ENCODE results near the gene GTF2F2.
"Not testable (repeated sequence)": the region's sequence is repeated elsewhere in the genome, so short reads cannot be mapped to it uniquely, and the experiment has no call there.

The GTF2F2 gene

DNA sequence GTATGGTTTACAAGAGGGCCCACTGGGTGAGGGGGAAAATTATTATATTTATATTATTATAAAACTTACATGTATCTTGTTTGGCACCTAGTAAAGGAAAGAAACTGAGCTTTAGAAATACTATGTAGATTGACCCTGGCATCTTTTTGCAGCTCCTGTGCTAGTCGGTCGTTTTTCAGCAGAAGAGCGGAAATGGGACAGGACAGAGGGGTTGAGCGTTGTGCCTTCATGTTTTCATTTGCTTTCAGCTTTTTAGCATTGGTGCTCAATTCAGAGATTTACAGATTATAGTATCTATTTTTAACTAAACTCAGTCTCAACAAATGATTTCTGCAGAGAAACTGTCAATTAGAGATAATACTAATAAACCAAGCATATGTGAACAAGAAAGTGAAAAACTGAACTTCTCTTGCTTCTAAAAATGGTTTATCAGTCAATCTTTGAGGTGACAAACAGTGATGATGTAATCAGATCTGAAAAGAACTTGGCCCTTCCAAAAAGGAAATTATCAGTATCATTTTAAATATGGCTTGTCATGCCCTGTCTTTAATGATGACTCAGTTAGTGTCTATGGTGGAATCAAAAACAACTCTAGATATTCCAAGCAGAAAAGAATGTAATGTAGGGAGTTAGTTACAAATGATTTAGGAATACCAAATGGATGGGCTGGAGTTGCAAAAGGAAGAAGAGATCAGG lies 137.5 kb downstream of the GTF2F2 start:
- peak; percentile 72 to 77 for ATAC-seq

DNA sequence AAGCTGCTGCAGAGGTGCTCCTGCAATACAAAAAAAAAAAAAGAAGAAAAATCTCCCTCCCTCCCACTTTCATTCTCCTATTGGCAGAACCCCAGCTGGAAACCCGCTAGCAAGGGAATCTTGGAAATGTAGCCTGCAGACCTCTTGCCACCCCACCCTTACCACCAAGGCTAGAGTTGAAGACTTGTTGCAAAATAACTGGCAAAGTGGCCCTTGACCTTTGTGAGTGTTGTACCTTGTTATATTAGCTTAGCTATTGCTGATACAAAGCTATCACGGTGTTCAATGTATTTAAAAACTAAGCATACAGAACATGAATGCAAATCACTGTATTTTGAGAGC lies 138.0 kb downstream of the GTF2F2 start:
- ATAC-seq = no peak

DNA sequence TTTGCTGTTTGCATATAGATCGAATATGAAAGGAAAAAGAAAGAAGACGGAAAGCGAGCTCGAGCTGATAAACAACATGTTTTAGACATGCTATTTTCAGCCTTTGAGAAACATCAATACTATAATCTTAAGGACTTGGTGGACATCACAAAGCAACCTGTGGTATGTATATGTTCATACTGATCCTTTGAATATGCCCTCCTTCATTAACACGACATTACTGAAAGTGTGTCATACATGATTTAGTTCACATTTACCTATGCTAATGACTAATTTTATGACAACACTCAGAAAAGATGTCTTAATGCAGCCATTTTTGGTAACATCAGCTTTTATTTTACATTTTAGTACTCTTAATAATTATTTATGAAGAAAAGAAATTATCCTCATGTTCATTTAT lies 146.9 kb downstream of the GTF2F2 start:
- peak; percentile 56 to 62 for ATAC-seq

DNA sequence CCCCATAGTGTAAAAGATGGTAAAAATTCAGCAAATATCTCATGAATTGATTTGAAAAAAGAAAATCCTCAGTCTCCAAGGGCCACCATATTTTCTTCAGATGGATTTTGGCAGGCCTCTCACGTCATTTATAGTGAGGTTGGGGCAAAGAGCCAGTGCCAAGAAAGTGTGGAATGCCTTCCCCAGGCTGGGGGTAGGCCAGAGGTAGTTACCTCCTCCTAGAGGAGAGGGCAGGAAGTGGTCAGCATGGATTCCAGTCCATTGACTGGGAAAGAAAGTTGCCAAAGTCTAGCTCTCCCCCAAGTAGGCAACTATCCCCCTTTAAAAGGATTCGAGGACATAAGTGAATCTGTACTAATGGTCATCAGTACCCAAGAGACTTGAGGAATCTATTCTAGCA lies 148.9 kb downstream of the GTF2F2 start:
- no peak for ATAC-seq

DNA sequence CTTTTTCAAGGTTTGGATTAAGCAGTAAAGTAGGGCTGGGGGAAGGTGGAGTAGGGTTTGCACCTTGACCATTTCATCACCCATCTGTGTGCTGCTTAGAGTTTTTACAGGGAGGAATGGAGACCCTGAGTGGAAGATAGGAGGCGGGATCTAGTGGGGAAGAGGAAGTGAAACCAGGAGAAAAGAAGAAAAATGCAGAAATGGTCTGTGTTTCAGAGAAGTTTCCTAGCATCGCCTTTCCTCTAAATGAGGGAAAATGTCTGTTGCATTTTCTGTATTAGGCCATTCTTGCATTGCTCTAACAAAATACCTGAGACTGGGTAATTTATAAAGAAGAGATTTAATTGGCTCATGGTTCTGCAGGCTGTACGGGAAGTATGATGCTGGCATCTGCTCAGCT lies 156.6 kb downstream of the GTF2F2 start:
- no peak for ATAC-seq

DNA sequence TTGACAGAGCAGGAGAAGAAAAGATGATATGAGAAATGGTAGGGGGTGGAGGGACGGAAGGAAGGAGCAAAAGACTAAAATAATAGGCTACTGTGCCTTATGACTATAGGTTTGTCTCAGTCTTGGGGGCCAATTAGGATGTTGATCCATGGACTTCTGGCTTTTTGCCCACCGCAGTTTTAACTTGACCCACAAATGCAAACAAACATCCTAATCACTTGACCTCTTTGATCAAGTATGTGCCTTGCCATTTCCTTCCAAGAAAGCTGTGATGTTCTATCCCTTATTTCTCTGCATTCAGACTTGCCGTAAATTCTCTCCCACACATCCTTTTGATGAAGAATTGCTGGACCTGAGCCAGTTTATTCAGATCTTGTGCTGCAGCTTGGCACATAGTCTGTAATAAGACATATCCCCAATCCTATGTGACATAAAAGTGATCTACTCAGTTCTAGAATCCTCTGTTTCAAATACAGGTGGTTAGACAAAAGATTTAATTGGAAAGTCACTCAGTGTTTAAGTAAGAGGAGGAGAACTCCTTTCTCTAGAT lies 157.9 kb downstream of the GTF2F2 start:
- no peak for ATAC-seq

DNA sequence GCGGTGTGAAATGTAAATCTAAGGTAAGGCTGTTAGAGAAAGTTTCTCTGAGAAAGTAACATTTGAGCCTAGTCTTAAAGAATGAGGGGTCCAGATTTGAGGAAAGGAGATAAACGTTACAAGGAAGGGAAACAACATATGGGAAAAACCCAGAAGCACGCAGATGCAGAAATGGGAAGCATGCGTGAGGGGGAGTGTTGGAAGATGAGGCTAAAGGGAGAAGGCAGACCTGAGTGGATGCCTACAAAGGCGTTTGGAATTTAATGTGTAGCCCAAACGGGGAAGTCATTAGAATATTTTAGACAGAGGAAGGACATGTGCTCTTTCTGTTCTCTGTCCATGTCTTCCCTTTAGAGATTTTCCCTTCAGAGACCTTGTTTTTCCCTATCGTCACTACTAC lies 159.7 kb downstream of the GTF2F2 start:
- no peak for ATAC-seq

DNA sequence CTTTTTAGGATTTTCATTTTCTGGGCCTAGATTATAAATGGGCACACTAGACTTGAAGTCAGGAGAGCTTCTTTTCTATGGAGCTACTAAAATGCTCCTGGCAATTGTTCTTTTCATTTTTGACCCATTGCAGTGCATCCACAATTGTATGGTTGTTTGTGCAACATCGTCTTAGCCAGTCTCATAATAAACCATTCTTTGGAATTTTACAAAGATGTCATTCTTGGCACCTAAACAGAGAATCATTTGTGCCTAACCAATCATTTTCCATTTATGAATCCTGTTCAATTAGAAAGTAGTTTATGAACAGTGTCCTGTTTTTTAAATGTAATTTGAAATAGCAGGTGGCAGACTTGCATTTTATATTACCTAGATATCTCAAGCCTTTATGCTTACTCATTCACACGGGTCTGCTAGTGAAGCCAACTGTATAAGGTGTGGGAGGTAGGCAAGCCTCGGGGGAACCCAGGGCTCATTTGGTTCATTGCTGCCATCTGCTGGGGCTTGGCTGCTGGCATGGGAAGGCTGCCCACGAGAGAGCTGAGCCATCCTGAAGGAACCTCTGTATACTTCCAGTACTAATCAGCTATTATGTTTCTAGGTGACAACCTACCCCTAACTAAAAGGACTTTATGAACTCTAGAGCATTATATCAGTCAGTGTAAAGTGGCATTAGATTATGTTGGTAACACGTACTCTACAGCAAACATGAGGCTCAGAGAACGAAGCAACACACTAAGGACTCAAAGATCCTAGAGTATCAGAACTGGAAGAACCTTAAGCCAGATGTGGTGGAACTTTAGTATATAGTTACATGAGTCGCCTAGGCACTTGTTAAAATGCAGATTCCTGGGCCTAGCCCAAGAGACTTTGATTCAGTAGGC lies 160.7 kb downstream of the GTF2F2 start:
- peak; percentile 96 to 99 for ATAC-seq

DNA sequence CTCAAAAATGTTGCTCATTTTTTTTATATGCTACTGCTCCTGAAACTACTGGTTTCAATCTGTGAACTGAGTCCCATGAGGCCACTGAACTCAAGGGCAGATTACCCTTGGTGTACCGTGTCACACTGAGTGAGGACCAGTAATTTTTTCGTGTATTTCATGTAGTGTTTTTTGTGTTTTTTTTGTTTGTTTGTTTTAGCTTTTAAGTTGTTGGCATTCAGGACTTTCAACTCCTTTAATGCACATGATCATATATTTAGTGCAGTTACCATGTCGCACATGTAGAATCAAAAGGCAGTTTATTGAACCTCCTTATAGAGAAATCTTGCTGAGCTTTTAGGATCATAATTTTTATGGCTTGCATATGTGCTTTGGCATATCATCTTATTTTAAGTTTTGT lies 162.7 kb downstream of the GTF2F2 start:
- no peak for ATAC-seq

DNA sequence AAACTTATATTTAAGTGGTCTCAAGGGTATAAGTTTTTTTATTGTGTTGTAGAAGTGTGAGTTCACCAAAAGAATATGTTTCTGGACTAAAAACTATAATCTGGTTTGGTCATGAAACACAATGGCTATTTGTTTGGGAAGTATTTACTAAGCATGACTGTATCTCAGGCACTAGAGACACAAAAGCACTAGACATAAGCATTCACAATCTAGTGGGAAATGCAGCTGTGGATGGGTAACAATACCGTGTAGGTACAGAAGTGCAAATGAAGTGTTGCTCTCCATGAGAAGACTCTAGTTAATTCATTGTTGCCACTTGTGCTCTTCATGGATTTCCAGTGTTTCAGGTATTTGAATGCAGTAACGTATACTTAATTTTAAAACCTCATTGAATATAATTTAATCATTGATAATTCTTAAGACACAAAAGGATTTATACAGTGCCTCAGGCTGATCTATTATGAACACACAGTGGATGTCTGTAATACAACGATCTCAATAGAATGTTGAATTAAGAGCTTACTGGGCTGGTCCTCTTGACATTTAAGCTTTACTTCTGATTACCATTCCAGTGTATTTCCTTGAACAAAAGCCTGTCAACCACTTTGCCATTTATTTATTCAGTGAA lies 169.7 kb downstream of the GTF2F2 start:
- no peak for ATAC-seq

DNA sequence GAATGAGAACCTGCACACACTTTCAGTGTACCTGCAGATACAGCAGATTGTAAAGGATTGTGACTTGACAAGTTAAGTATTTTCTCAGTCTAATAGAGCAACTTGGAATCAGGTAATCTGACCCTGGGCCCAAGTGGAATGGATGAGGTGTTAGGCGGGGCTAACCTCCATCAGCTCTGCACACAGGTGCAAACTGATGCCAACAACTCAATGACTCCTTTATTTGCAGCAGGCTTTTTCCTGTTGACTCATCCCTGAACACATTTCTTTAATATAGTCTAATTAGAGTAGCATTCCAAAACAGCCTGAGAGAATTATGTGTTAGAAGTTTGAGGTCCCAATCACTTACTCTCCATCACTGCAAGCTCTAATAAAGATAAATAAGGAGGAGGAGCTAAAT lies 171.9 kb downstream of the GTF2F2 start:
- peak in 1 of 2 donors; percentile 20 for ATAC-seq

DNA sequence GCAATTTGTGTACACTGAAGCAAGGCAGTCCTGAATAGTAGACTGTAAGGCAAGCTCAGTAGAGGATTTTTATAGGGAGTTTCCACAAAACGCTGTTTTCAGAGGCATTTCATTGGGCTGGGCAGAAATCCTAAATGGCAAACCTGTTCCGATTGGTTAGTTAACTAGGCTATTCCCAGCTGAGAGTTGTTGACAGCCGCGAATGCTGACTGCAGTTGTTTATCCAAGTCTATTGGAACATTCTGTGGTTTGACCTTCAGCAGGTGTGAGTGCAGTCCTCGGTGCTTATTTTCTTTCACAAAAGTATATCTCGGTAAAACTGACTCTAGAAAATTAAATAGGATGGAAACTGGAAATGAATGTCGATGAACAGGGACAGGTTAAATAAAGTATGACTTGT lies 175.2 kb downstream of the GTF2F2 start:
- ATAC-seq = no peak

DNA sequence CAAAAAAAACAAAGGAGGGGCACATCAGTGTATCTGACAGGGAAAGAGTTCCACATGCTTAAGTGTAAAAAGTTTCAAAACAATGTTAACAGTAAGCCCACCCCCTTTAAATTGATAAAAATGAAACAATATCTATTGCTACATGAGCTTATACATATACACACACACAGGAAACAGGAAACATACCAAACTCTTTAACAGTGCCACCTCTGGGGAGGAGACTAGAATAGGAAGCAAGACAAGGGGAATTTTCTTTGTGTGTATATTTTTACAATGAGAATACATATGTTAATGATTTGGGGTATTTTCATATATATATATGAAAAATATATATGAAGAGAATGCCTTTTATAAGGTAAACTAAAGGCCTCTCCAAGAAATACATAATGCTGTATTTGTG lies 175.9 kb downstream of the GTF2F2 start:
- ATAC-seq = no peak

DNA sequence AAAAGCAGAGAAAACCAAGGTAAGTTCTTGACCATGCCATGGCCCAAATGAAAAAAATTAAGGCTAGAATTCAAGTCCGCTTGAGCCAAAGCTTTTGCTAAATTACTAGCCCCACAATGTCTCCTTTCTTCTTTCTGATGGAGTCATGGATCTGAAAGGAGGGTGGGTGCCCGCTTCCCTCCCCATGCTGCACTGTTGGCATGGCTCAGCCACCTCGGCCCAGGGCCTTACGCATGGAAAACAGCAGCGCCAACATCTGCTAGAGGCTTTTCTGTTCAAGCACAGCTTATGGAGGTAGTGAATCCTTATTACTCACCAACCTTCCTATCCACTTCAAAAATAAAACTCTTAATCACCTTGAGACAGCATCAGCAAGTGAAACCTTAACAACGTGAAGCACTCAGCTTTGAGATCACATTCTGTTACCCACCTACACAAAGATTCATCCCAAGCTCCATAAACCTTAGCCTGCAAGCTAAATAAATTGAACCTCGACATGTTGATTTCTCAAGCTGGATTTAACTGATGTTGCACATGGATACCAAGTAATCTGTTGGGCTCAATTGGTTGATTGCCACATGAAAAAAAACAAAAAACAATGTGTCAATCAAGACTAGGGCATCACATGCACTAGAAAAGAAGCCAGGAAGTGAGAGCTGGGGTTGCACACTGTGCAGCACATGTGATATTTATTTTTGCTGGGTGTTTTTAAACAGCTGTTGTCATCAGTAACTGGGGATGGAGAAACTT lies 177.3 kb downstream of the GTF2F2 start:
- ATAC-seq = peak; percentile 87

DNA sequence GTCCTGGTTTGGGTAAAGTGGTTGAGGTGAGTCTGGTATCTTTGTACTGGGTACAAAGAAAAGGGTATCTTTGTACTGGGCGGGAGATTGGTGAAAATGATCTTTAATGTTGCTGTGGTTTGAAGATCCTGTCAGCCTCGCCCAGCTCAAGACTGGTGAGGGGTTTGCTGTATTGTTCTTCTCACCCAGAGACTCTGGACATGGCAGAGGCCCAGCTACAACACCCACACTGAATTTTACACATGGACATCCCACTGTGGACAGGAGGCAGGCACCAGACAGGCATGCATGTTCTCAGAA lies 177.8 kb downstream of the GTF2F2 start:
- ATAC-seq = no peak

DNA sequence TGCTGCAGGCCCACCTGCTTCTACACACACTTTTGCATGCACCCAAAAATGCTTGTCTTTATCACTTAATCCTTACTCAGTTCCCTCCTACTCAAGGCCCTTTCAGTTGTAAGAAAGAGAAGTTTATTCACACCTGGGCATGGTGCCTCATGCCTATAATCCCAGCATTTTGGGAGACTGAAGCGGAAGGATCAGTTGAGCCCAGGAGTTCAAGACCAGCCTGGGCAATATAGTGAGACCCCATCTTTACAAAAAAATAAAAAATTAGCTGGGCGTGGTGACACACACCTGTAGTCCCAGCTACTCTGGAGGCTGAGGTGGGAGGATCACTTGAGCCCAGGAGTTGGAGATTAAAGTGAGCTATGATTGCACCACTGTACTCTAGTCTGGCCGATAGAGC lies 178.2 kb downstream of the GTF2F2 start:
- not testable (repeated sequence) for ATAC-seq

DNA sequence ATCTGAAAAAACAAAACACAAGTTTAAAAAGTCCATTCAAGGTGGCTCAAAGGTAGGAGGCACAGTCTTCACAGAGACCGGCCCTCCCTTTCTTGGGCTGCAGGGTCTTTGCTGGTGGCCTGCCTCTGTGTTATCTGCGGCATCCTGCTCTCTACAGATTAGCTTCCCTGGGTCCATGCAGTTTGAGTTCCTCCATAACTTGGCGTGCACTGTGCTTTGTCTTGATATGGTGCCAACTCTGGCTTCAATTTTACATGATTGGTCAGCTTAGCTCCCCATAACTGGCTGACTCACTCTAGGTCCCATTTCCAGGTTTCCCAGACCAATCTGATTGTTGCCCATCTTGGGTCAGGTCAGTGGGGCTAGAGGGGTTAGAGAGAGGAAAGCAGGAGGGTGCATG lies 178.9 kb downstream of the GTF2F2 start:
- ATAC-seq = no peak

DNA sequence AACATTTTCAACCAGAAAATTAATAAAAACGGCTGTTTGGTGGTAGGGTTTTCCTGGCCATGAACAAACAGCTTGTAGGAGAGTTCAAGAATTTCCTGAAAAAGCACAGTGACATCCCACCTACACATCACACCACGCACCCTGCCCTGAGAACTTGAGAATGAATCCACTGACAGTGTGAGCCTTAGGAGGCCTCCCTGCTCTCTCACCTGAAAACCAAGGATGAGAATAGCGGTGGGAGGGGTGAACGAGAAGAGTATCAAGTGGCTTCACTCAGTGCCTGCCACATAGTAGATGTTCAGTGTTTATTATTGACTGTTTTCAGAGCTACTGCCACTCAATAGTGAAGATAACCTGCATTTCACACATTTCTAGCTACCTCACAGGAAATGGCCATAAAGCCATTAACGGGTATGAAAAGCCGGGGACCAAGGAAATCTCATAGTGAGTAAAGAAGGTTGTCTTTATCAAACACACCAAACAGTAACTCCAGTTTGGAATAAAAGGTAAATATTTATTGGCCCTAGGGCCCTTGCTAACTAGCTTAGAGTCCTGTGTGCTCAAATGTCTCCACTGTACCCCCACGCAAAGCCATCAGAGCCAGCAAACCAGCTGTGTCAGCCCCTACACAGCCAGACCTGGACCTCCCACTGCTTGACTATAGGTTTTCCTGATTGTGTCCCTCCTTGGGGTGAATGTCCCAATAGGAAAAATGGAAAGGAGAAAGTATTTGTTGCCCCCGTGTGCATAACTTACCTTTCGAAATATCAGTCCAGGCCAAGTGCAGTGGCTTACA lies 180.1 kb downstream of the GTF2F2 start:
- ATAC-seq = no peak

DNA sequence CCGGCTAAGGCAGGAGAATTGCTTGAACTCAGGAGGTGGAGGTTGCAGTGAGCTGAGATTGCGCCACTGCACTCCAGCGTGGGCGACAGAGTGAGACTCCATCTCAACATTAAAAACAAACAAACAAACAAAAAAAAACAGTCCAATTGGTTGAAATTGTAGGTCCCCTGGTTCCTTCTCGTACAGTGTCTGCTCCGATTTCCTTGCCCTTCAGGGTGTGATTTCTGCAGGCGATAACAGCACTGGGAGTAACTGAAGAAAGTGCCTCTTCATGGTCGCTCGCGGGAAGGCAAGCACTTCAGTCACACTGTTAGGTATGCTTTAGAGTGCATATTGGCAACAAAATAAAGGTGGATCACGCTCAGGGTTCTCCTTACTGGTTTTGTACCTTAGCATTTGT lies 181.0 kb downstream of the GTF2F2 start:
- no peak for ATAC-seq

DNA sequence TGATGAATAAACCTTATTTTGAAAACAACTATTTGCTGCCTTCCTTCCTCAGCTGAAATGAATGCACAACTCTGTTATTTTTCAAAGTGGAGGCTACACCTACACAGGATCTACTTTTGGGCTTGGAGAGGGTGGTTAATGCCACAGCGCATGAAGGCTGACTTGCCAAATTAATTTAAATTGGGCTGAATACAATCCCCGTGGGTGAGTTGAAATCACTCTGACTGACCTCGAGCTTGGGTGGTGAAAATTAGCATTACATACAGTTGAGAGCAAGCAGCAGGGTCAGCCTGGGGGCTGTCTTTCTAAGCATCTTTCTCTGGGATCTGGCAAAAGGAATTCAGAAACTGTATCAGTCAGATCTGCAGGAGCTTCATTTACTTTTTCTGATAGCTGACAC lies 182.2 kb downstream of the GTF2F2 start:
- no peak for ATAC-seq

DNA sequence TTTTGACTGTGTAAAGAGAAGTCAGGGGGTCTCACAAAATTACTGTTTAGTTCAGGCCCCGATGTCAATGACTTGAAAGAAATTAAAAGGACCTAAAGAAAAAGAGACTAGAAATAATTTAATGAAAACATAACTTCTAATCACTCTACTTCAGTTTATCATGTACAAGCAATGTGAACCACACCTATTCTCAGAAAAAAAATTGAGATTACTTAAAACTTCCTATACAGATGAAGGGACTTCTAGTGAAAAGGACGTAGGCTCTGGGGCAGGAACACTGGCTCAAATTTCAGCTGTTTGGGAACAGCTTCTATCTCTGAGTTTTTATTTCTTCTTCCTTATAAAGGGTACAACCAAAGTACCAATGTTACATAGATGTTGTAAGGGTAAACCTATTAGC lies 182.7 kb downstream of the GTF2F2 start:
- no peak for ATAC-seq

DNA sequence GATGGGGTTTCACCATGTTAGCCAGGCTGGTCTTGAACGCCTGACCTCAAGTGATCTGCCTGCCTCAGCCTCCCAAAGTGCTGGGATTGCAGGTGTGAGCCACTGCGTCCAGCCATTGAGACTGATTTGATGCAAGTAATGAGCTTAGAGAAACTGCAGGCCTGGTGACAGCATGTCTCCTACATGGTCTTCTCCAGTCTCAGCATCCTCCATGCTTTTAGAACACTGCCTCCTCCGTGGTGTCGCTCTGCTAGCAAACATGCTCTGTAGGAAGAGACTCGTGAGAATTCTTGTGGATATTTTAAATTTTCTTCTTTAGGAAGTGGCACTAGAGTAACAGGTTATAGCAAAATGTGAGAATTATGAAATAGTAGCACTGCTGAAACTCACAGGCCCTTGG lies 183.6 kb downstream of the GTF2F2 start:
- no peak for ATAC-seq

Measured in activated CD4-positive, CD25-positive, alpha-beta regulatory T cell treated with anti-CD3 and anti-CD28 coated beads, Interleukin-2, amount 50 U/mL, for 24 hours (primary cell).